T-helper 2 cell (primary cell): Measurements from ENCODE around the gene GNG8.
A peak's percentile ranks its signal among the peaks of the same experiment; 100 is the strongest.

Source experiments
- DNase-seq, 5 experiments: peaks; one replicate each; pipeline versions ENCODE4 v3.0.0 to v3.0.0-alpha.2; 2012 to 2022
- total RNA-seq, 2 donors: gene quantifications; one replicate each; lab custom pipeline; 2026; lab: John Stamatoyannopoulos, UW

Gene GNG8
- total RNA-seq: 0.62 to 1.2 reads per million in 2 donors

- peak in 2 of 5 experiments; percentile 32 to 34 for DNase-seq
These were observed at the start of gene GNG8 for GRCh38 chr19:46635920-46636761. TSS of gene GNG8 (minus strand) at chr19:46636202. CDS start at chr19:46634682, 1,520 bp downstream.

- DNase-seq: no peak
These were observed 49.2 kb upstream of the GNG8 start for GRCh38 chr19:46685189-46685588.

DNA sequence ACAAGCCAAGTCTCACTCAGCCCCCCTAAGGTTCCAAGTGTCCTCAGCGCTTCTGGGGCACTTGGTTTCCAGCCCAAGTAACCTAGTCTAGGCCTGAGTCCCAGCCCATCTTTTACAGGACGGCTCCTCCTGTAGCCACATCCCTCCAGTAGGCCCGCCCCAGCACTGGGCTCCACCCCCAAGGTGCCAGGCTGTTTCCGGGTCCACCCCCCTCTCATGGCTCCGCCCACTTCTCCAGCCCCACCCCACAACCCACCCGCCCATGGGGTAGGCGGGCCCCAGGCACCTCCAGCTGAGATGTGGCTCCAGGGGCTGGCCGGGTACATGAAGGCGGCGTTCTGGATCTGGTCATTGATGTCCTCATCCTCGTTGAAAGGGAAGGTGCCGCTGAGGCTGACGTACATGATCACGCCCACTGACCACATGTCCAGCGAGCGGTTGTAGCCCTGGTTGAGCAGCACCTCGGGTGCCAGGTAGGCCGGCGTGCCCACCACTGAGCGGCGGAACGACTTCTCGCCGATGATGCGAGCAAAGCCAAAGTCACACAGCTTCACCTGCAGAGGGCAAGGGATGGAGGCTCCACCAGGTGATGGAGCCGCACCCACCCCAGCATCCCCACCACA is 42.2 kb upstream of the GNG8 start:
- peak; percentile 22 to 70 (median 45) for DNase-seq

- no peak for DNase-seq
These were observed 38.6 kb upstream of the GNG8 start for GRCh38 chr19:46674416-46675178.

- no peak for DNase-seq
These were observed 34.8 kb upstream of the GNG8 start for GRCh38 chr19:46670813-46671212.

- DNase-seq: no peak
These were observed 32.7 kb upstream of the GNG8 start for GRCh38 chr19:46668662-46669061.

DNA sequence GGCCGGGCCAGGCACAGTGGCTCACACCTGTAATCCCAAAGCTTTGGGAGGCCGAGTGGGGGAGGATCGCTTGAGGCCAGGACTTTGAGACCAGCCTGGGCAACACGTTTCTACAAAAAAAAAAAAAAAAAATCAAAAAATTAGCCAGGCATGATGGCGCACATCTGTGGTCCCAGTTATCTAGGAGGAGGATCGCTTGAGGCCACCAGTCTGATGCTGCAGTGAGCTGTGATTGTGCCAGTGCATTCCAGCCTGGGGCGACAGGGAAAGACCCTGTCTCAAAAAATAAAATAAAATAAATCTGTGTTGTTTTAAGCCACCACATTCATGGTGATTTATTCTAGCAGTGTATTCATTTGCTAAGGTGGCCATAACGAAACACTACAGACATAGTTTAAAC is 29.1 kb upstream of the GNG8 start:
- DNase-seq: no peak

- peak in 4 of 5 experiments; percentile 56 to 87 (median 66) for DNase-seq
These were observed 26.0 kb upstream of the GNG8 start for GRCh38 chr19:46661735-46662592.

- peak; percentile 100 for DNase-seq
These were observed 25.2 kb upstream of the GNG8 start, which contains the start of gene DACT3 for GRCh38 chr19:46661020-46661731. TSS of gene DACT3 (minus strand) at chr19:46661182. CDS start at chr19:46661064, 118 bp downstream.

DNA sequence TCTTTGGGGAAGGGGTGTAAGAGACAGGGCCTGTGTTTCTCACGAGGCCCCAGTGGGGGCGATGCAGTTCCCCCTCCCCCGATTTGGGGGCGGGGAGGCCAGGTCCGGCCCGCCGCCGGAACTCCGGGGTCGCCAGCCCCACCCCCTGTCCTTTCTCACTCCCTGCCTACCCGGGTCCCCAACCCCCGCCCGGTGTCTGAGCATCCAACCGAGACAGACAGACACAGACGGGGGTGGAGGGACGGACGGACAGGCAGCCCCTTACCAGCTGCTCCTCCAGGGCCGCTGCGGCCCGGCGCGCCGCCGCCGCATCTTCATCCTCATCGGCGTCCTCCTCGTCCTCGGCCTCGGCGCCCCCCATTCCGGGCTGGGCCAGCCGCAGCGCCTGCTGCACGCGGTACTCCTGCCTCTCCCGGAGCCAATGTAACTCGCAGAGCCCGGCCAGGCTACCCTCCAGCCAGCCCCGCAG is 24.6 kb upstream of the GNG8 start:
- DNase-seq: peak in 1 of 5 experiments; percentile 6

- no peak for DNase-seq
These were observed 24.1 kb upstream of the GNG8 start for GRCh38 chr19:46660008-46660517.

GRCh38 chr19:46659151-46660007 is 23.4 kb upstream of the GNG8 start:
- DNase-seq: no peak

DNA sequence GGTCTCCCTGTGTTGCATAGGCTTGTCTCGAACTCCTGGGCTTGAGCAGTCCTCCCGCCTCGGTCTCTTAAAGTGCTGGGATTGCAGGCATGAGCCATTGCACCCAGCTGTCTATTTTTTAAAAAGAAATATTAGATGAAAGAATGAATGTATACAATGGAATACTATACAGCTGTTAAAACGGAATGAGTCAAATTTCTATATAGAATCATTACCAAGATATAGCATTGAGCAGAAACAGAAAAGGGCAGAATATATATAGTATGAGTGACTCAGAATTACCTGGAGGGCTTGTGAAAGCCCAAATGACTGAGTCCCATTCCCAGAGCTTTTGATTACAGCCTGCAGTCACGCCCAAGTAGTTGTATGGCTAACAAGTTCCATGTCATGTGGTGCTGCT is 20.5 kb upstream of the GNG8 start:
- DNase-seq: no peak

- DNase-seq: no peak
These were observed 18.7 kb upstream of the GNG8 start for GRCh38 chr19:46654621-46655152.

GRCh38 chr19:46650445-46650844 is 14.4 kb upstream of the GNG8 start:
- no peak for DNase-seq

DNA sequence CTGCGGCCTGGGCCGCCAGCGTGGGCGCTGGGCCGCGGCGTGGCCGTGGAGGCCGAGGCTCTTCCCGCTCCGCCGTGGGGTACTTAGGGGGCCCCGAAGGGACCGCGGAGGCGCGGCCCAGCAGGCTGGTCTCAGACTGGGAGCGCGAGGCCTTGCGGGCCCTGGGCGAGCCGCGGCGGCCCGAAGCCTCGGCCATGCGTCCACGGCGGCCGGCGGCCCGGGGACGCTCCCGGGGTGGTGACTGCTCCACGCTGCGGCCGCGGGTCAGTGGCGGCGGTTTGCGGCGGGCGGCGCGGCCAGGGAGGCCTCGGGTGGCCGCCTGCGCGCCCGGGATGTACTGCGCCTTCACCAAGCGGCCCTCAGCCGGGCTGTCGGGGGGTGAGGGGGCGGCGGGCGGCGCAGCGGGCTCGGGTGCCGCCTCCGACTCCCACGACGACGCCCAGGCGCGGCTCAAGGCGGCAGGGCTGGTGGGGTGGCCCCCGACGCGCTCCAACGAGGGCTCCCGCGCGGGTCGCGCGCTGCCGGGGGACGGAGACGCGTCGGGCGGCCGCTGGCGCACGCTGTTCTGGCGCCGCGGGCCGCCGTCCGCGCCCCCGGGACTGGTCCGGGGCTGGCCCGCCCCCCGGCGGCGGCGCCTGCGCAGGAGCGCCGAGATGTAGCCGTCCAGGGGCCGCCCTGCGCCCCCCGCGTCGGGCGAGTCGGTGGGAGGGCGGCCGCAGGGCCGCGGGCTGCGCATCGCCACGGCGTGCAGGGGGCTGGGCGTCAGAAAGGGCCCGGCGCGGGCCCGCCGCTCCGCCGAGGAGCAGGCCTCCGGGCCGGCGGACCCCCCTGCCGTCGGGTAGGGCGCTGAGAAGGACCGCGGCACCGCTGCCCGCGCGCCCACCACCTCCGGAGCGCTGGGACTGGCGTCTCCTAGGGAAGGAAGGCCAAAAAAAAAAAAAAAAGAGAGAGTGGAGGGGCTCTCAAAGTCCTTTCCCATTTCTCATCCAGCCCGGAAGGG is 13.3 kb upstream of the GNG8 start:
- DNase-seq: no peak

DNA sequence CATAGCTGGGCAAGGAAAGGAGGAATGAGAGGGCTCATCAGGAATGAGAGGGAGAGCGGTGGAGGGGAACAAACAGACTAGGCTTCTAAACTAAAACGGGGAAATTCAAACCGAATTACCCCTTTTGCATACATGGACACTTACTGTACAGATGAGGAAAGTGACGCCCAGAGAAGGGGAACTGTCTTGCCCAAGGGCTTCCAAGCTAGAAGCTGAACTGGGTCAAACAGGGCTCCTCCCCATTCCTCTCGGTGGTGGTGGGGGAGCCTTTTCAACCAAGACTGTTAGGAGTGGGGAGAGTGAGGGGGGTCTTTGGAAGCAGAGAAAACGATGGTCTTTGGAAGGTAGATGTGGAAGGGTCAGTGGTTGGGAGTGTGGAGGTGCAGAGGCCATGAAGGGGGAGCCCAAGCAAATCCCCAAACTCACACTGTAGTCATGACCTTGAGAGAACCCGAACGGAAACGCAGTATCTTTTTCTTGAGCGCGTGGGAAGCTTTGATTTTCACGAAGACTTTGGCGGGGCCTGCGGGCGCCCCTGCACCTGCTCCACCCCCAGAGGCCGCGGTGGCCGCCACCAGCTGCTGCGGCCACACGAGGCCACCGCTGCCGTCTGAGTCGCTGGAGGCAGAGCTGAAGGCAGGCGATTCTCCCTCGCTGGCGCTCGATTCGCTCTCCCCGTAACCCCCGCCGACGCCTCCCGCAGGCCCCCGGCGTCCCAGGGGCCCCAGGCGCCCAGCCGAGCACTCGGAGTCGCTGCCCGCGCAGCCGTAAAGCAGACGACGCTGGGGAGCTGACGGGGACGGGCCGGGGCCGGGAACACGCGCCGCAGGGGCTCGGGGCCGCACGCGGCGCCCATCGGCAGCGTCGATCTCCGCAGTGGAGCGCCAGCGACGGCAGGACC is 12.3 kb upstream of the GNG8 start:
- DNase-seq: no peak
